IMR-90 (cell line): Measurements from ENCODE around the gene ITPKB. TPM values are rescaled to one million over a fixed set of nuclear protein-coding genes. Genes with fewer than 3 reads are reported as not detected.
"Not testable (repeated sequence)": the region's sequence is repeated elsewhere in the genome, so short reads cannot be mapped to it uniquely, and the experiment has no call there.

ENCODE experiments used
- ATAC-seq: fragments of 200-7000 bp; cut with Tn5 transposase; 2 replicates; pipeline ENCODE4 v1.9.1; 2020; ENCODE audit warnings: low read depth, mild to moderate bottlenecking, moderate library complexity
- BruUV-seq: library from RNA; stranded (reverse); fragments of 400-500 nt; replicated peaks from 2 replicates; lab custom pipeline; 2021; lab: Mats Ljungman, UMichigan
- CTCF ChIA-PET: fragments of 300-600 bp; formaldehyde crosslinking; extraction: SDS; loops from one replicate; lab custom pipeline; 2021; ENCODE audit warnings: antibody characterized with exemption; lab: Yijun Ruan, JAX
- POLR2A ChIA-PET: fragments of 300-600 bp; sonication (Branson Sonifier 250); formaldehyde crosslinking; loops from one replicate; lab custom pipeline; 2022; ENCODE audit warnings: antibody characterized with exemption; ENCODE audit not compliant: unreplicated experiment; lab: Charles Lee
- DNase-seq: peaks from one replicate; pipeline ENCODE4 v3.0.0; 2013
- H2AFZ ChIP-seq: replicated peaks from 2 replicates; pipeline ENCODE3; 2013; ENCODE audit warnings: low read length, mild to moderate bottlenecking; ENCODE audit not compliant: poor library complexity
- H2AK5ac ChIP-seq: 2 replicates; pipeline ENCODE4 v1.6.1; 2013; ENCODE audit warnings: low read depth, low read length, inconsistent platforms
- H2AK9ac ChIP-seq: replicated peaks from 2 replicates; pipeline ENCODE3; 2013; ENCODE audit warnings: mild to moderate bottlenecking, low read depth, low read length, moderate library complexity; ENCODE audit not compliant: poor library complexity
- H2BK120ac ChIP-seq: 2 replicates; pipeline ENCODE4 v1.6.1; 2013; ENCODE audit warnings: low read depth, low read length, inconsistent platforms
- H2BK15ac ChIP-seq: 3 replicates; pipeline ENCODE4 v1.6.1; 2013; ENCODE audit warnings: low read depth, low read length, inconsistent platforms
- H2BK20ac ChIP-seq: 2 replicates; pipeline ENCODE4 v1.6.1; 2013; ENCODE audit warnings: low read depth, mild to moderate bottlenecking, inconsistent platforms, low read length, moderate library complexity
- H2BK5ac ChIP-seq: 2 replicates; pipeline ENCODE4 v1.6.1; 2013; ENCODE audit warnings: mild to moderate bottlenecking, low read depth, low read length, inconsistent platforms; ENCODE audit not compliant: poor library complexity, severe bottlenecking
- H3K14ac ChIP-seq: replicated peaks from 2 replicates; pipeline ENCODE4 v1.6.1; 2013; ENCODE audit warnings: low read depth, low read length, inconsistent platforms
- H3K18ac ChIP-seq: 2 replicates; pipeline ENCODE4 v1.6.1; 2013; ENCODE audit warnings: low read depth, low read length, control low read depth
- H3K23ac ChIP-seq: 2 replicates; pipeline ENCODE4 v1.6.1; 2013; ENCODE audit warnings: low read depth, low read length, inconsistent platforms
- H3K27ac ChIP-seq: 2 replicates; pipeline ENCODE4 v1.5.1; 2013; ENCODE audit warnings: mild to moderate bottlenecking, control low read depth, low read length; ENCODE audit not compliant: insufficient read depth
- H3K27me3 ChIP-seq: 2 replicates; pipeline ENCODE4 v1.6.1; 2013; ENCODE audit warnings: low read length; ENCODE audit not compliant: control insufficient read depth, insufficient read depth
- H3K36me3 ChIP-seq: 2 replicates; pipeline ENCODE4 v1.6.1; 2013; ENCODE audit warnings: low read length, mixed read lengths; ENCODE audit not compliant: control insufficient read depth, insufficient read depth
- H3K4ac ChIP-seq: 2 replicates; pipeline ENCODE4 v1.6.1; 2013; ENCODE audit warnings: low read depth, low read length, inconsistent platforms
- H3K4me1 ChIP-seq: 2 replicates; pipeline ENCODE4 v1.6.1; 2013; ENCODE audit warnings: low read length, mixed read lengths; ENCODE audit not compliant: control insufficient read depth, insufficient read depth
- H3K4me2 ChIP-seq: 2 replicates; pipeline ENCODE4 v1.6.1; 2013; ENCODE audit warnings: low read depth, mild to moderate bottlenecking, control low read depth, low read length, moderate library complexity
- H3K4me3 ChIP-seq: 2 replicates; pipeline ENCODE4 v1.5.1; 2013; ENCODE audit warnings: low read depth, mild to moderate bottlenecking, control low read depth, low read length, moderate library complexity; ENCODE audit not compliant: insufficient read depth
- H3K56ac ChIP-seq: 2 replicates; pipeline ENCODE4 v1.6.1; 2013; ENCODE audit warnings: low read length, inconsistent platforms; ENCODE audit not compliant: insufficient read depth; ENCODE audit errors: extremely low read depth
- H3K79me1 ChIP-seq, 2 experiments: 2 replicates each; pipeline ENCODE4 v1.6.1; 2013; ENCODE audit warnings: low read length in 2 of 2, inconsistent platforms in 1 of 2, low read depth in 1 of 2
- H3K9ac ChIP-seq: 2 replicates; pipeline ENCODE4 v1.6.1; 2013; ENCODE audit warnings: low read depth, low read length, control low read depth
- H3K9me1 ChIP-seq: 2 replicates; pipeline ENCODE4 v1.6.1; 2013; ENCODE audit warnings: low read length, inconsistent platforms; ENCODE audit not compliant: insufficient read depth
- H3K9me3 ChIP-seq: 2 replicates; pipeline ENCODE4 v1.6.1; 2013; ENCODE audit warnings: low read length; ENCODE audit not compliant: control insufficient read depth, insufficient read depth
- H4K20me1 ChIP-seq: 2 replicates; pipeline ENCODE4 v1.6.1; 2013; ENCODE audit warnings: low read length, inconsistent platforms; ENCODE audit not compliant: insufficient read depth
- H4K5ac ChIP-seq: 2 replicates; pipeline ENCODE4 v1.6.1; 2013; ENCODE audit warnings: mild to moderate bottlenecking, low read depth, low read length, control low read depth
- H4K8ac ChIP-seq, 2 experiments: 2 replicates each; pipeline ENCODE4 v1.6.1; 2013; ENCODE audit warnings: low read depth in 2 of 2, low read length in 2 of 2, control low read depth in 1 of 2, inconsistent platforms in 1 of 2
- H4K91ac ChIP-seq: 2 replicates; pipeline ENCODE4 v1.6.1; 2013; ENCODE audit warnings: low read depth, low read length, inconsistent platforms; ENCODE audit not compliant: insufficient read depth
- WGBS, 2 experiments: methylation state at CpG; one replicate each; pipeline versions ENCODE4 v1.1.5 to v1.1.7; 2013; ENCODE audit warnings: missing lambda C conversion rate in 2 of 2; ENCODE audit not compliant: insufficient read length in 1 of 2; ENCODE audit errors: extremely low coverage in 2 of 2; 5-methylcytosine and 5-hydroxymethylcytosine counted together
- dilution Hi-C: fragments of 300-500 bp; cut with HindIII; formaldehyde crosslinking; loops from one replicate; pipeline ENCODE4 v1.14.3; 2018; ENCODE audit warnings: low sequenced_read_pairs; ENCODE audit not compliant: unreplicated experiment
- in situ Hi-C: fragments of 300-500 bp; cut with MboI; formaldehyde crosslinking; loops from 3 replicates; pipeline ENCODE4 v1.14.3; 2019; ENCODE audit warnings: low sequenced_read_pairs, inconsistent platforms, mixed read lengths
- intact Hi-C: fragments of 100-400 bp; cut with micrococcal nuclease; formaldehyde crosslinking; loops from 2 replicates; pipeline ENCODE4 v1.10.0; 2022
- polyA plus RNA-seq, 3 experiments: library from polyadenylated mRNA; depleted of rRNA; stranded (reverse); fragments of >200 nt; gene quantifications; 2 replicates each; pipeline ENCODE4 v1.2.3, GENCODE V29; 2012; ENCODE audit warnings: low replicate concordance in 1 of 3
- total RNA-seq: library from RNA; depleted of rRNA; stranded (reverse); fragments of >200 nt; gene quantifications from 2 replicates; pipeline ENCODE4 v1.2.3, GENCODE V29; 2012

ITPKB gene
- total and polyA plus RNA-seq, 2 of the 4 experiments (the other 2 are of a cell fraction), result 0.72 to 1.4 TPM

DNA sequence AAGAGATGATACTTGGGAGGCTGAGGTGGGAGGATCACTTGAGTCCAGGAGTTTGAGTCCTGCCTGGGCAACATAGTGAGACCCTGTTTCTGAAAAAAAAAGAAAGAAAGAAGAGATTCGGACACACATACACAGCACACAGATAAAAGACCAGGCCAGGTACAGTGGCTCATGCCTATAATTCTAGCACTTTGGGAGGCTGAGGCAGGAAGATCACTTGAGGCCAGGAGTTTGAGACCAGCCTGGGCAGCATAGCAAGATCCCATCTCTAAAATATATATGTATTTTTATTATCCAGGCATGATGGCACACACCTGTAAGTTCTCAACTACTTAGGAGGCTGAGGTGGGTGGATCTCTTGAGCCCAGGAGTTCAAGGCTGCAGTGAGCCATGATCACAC is 121.4 kb downstream of the ITPKB start:
- in situ Hi-C loops, H3K9me3 ChIP-seq, H2BK5ac ChIP-seq, H2AK9ac ChIP-seq, intact Hi-C loops, H2BK15ac ChIP-seq, H3K27ac ChIP-seq, DNase-seq, H2AK5ac ChIP-seq, H3K9me1 ChIP-seq, H3K4me1 ChIP-seq, H3K14ac ChIP-seq, dilution Hi-C loops, H3K79me1 ChIP-seq, H3K56ac ChIP-seq, H3K36me3 ChIP-seq, H4K5ac ChIP-seq, H3K9ac ChIP-seq, H2BK20ac ChIP-seq, H4K91ac ChIP-seq, H4K20me1 ChIP-seq, H3K4ac ChIP-seq, H3K18ac ChIP-seq, H2AFZ ChIP-seq, H3K4me2 ChIP-seq, H3K4me3 ChIP-seq, H4K8ac ChIP-seq, H3K23ac ChIP-seq, ATAC-seq, BruUV-seq, H2BK120ac ChIP-seq: not testable (repeated sequence)
- no CpG with 5 or more reads among the region's 1 CpG for WGBS, 2 experiments
- ChIA-PET POLR2A (interaction anchor here (0.6 kb wide), 1 partner anchor 74 kb away, joined by 5 read pairs; no protein-coding TSS in a partner anchor), CTCF (interaction anchor here (0.5 to 1.5 kb wide), 2 partner anchors 9 to 282 kb away, joined by 3 to 4 read pairs; no protein-coding TSS in a partner anchor)
- peaks cover 14% of the 10 kb centered on the region for H3K27me3 ChIP-seq
